Hematopoietic multipotent progenitor cell treated with erythropoietin and hydrocortisone succinate and interleukin-3 and kit ligand, for 15 days (in vitro differentiated cells): ENCODE results near the gene SARS1.

Source experiments
- DNase-seq: peaks from one replicate; pipeline ENCODE4 v3.0.0-alpha.2; 2015; ENCODE audit warnings: low spot score

The SARS1 gene

GRCh38 chr1:109249654-109250401, 36.1 kb downstream of the SARS1 start:
- no peak for DNase-seq

- DNase-seq, result no peak
Observed at GRCh38 chr1:109250454-109251276, 36.9 kb downstream of the SARS1 start.

GRCh38 chr1:109251277-109252166, 37.8 kb downstream of the SARS1 start:
- DNase-seq, result no peak

- no peak for DNase-seq
Observed at GRCh38 chr1:109252167-109252892, 38.6 kb downstream of the SARS1 start.

GRCh38 chr1:109252893-109253802, 39.4 kb downstream of the SARS1 start:
- DNase-seq, result no peak

GRCh38 chr1:109253803-109254620, 40.3 kb downstream of the SARS1 start:
- no peak for DNase-seq

GRCh38 chr1:109254621-109255096, 40.9 kb downstream of the SARS1 start:
- DNase-seq, result no peak

- no peak for DNase-seq
Observed at GRCh38 chr1:109255097-109255651, 41.5 kb downstream of the SARS1 start.

GRCh38 chr1:109255678-109256077, 42.0 kb downstream of the SARS1 start:
- DNase-seq, result no peak

GRCh38 chr1:109256085-109256484, 42.4 kb downstream of the SARS1 start:
- no peak for DNase-seq

- no peak for DNase-seq
Observed at GRCh38 chr1:109256971-109257681, 43.4 kb downstream of the SARS1 start.

GRCh38 chr1:109257682-109258421, 44.1 kb downstream of the SARS1 start:
- no peak for DNase-seq

- DNase-seq, result no peak
Observed at GRCh38 chr1:109258481-109259466, 45.1 kb downstream of the SARS1 start.

GRCh38 chr1:109259674-109260557, 46.2 kb downstream of the SARS1 start:
- DNase-seq, result no peak

- no peak for DNase-seq
Observed at GRCh38 chr1:109261006-109261405, 47.3 kb downstream of the SARS1 start.

GRCh38 chr1:109261578-109261977, 47.9 kb downstream of the SARS1 start:
- DNase-seq, result no peak
